Hepatocyte (in vitro differentiated cells): Measurements from ENCODE around the gene KIAA2012.

ENCODE experiments used
- EZH2 ChIP-seq: fragments of 200-600 bp; sonication (generic); IDR thresholded peaks from 2 replicates; pipeline ENCODE4 v1.6.1; 2016; ENCODE audit warnings: antibody characterized with exemption, mild to moderate bottlenecking, borderline replicate concordance
- EZH2phosphoT487 ChIP-seq: fragments of 200-600 bp; sonication (generic); IDR thresholded peaks from one replicate; pipeline ENCODE4 v1.6.1; 2018; ENCODE audit warnings: antibody characterized with exemption, mild to moderate bottlenecking, low read depth, moderate library complexity; ENCODE audit not compliant: unreplicated experiment, severe bottlenecking
- TF ChIP-seq, protein P1 (sequence below): fragments of 200-600 bp; sonication (generic); IDR thresholded peaks from 2 replicates; pipeline ENCODE4 v1.5.1; 2016; ENCODE audit warnings: antibody characterized with exemption, mild to moderate bottlenecking; ENCODE audit not compliant: poor library complexity

DNA sequence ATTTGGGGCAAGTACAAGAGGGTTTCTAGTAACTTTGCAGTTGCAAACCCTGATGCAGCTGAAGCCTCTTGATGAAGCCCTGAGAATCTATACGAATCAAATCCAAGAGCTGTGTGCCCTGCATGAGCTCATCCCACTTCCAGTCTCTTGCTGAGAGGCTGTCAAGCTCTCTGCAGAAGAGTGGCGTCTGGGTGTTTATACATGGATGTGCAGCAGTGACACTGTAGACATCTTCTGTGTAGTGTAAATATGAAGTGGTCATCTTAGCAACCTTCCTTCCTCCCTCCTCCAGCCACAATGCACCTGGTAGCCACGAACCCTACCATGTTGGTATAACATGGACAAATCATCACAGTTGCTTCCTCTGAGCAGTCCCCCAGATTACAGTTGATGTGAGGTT is 18.4 kb upstream of the KIAA2012 start:
- TF ChIP-seq EZH2, result no peak
- TF ChIP-seq, protein P1, sequence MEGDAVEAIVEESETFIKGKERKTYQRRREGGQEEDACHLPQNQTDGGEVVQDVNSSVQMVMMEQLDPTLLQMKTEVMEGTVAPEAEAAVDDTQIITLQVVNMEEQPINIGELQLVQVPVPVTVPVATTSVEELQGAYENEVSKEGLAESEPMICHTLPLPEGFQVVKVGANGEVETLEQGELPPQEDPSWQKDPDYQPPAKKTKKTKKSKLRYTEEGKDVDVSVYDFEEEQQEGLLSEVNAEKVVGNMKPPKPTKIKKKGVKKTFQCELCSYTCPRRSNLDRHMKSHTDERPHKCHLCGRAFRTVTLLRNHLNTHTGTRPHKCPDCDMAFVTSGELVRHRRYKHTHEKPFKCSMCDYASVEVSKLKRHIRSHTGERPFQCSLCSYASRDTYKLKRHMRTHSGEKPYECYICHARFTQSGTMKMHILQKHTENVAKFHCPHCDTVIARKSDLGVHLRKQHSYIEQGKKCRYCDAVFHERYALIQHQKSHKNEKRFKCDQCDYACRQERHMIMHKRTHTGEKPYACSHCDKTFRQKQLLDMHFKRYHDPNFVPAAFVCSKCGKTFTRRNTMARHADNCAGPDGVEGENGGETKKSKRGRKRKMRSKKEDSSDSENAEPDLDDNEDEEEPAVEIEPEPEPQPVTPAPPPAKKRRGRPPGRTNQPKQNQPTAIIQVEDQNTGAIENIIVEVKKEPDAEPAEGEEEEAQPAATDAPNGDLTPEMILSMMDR, result no peak
- no peak for TF ChIP-seq EZH2phosphoT487
